LNCAP (cell line): Measurements from ENCODE around the gene STOX2.

ENCODE experiments used
- TF ChIP-seq, protein P1 (sequence below): fragments of 450-650 bp; IDR thresholded peaks from 2 replicates; pipeline ENCODE4 v1.5.1; 2017; ENCODE audit warnings: mild to moderate bottlenecking

Gene STOX2

DNA sequence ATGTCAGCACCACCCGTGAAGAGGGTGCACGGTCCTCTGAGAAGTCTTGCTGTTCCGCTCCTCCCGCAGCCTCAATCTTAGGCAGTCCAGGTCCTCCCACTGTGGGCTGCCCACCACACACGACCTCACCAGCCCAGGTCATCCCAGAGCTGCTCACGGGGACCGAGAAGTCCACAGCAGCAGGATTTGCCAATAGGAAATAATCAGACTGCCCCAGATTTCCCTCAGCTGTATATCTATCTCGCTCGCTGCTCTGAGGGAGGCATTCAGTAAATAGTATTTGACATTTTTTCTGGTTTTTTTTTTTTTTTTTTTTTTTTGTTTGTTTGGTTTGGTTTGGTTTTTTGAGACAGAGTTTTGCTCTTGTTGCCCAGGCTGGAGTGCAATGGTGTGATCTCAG is 83.8 kb downstream of the STOX2 start:
- TF ChIP-seq, protein P1, sequence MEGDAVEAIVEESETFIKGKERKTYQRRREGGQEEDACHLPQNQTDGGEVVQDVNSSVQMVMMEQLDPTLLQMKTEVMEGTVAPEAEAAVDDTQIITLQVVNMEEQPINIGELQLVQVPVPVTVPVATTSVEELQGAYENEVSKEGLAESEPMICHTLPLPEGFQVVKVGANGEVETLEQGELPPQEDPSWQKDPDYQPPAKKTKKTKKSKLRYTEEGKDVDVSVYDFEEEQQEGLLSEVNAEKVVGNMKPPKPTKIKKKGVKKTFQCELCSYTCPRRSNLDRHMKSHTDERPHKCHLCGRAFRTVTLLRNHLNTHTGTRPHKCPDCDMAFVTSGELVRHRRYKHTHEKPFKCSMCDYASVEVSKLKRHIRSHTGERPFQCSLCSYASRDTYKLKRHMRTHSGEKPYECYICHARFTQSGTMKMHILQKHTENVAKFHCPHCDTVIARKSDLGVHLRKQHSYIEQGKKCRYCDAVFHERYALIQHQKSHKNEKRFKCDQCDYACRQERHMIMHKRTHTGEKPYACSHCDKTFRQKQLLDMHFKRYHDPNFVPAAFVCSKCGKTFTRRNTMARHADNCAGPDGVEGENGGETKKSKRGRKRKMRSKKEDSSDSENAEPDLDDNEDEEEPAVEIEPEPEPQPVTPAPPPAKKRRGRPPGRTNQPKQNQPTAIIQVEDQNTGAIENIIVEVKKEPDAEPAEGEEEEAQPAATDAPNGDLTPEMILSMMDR, result no peak

DNA sequence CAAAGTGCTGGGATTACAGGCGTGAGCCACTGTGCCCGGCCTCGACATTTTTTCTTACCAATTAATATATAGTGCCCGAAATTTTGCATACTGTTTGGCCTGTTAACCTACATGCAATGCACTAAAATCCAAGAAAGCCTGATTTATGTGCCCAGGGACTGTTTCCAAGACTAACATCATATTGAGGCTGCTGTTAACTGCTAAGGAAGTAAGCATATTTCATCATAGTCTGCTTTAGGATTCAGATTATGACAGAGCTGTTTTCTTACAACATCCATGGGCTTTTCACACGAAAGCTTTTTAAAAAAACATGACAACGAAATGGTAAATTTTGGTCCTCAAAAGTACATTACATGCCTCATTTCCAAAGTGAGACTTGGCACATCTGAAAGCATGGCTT is 84.4 kb downstream of the STOX2 start:
- TF ChIP-seq, protein P1, result no peak

DNA sequence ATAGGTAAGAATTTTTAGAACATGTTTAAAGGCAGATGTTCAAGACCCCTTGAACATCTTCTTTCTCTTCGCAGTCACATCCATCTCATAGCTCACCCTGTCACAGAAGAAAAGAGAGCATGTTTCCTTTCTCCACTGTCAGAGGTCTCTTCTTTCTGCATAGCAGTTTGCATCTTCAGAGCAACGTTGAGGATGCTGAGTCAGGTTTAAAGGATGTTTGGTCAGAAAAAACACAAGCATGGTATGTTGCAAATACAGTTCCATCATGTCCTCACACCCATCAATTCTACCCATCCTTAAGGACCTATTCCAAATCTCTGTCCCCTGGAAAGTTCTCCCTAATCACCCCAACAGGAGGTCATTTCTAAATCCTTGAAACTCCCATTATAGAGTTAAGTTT is 84.8 kb downstream of the STOX2 start:
- TF ChIP-seq, protein P1, result no peak

DNA sequence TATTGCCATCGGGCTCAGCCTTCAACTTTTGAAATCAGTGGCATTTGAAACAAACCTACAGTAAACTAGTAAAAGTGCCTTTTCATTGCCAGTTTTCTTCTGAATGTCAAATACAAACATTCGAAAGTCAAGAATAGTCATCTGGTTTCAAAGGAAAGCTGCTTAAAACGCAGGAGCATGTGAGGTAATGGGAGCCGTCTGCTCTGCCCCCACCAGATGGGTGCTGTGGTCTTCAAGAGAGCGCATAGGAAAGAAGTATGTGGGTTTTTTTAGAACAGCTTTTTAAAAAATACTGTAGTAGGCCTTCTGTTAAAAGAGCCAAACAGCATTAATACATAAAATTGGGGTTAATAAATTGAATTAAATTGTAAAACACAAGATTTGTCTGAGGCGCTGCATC is 88.6 kb downstream of the STOX2 start:
- TF ChIP-seq, protein P1, result no peak

DNA sequence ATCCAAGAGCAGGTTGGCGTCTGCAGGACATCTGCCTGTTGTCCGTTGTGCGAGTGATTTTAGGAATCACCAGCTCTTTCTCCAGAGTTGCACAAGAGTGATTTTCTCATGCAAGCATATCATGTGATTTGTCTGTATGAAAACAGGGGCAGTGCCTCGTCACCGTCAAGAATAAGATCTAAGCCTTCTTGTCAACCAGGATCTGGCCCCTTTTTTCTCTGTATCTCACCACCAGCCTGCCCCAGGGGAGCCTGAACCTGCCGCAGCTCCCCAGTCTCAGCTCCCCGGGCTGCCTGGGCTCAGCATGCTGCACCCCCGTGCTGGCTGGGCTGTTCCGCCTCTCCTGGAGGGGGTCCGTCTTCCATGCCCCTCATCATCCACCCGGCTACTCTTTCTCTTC is 90.5 kb downstream of the STOX2 start:
- TF ChIP-seq, protein P1, result no peak

DNA sequence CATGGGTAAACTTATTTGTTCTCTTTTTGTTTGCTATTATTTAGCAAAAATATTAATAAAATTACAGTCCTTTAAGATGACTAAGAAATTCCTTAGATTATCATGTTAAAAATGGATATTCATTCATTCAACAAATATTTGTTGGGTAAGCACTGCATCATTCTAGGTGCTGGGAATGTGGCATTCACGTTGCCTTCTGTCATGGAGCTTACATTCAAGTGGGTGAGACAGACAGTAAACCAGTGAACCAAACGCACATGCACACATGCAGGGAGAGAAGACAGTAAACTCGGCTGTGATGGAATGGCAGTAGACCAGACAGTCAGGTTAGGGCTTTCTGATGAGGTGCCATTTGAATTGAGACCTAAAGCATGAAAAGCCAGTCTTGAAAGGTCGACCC is 91.8 kb downstream of the STOX2 start:
- TF ChIP-seq, protein P1, result no peak

DNA sequence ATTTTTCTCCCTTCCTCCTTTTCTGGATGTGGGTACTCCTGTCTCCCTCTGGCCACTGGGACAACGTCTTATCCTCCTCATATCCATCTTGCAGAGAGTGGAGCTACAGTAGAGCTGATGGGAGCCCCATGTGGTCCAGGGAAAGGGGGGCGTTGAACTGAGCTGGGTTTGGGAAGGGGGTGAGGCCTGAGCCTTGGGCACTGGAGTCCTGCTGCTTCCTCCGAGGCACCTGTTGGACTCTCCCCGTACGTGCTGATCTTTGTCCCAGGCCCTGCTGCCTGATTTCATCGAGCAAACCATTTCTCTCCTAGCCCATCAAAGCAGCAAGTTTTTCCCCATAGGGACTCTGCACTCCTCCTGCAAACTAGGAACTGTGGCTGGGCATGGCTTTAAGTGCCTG is 94.3 kb downstream of the STOX2 start:
- TF ChIP-seq, protein P1, result no peak
